Vagina (tissue), 2 donors: Measurements from ENCODE around the gene AGBL5. TPM values are rescaled to one million over a fixed set of nuclear protein-coding genes. Genes with fewer than 3 reads are reported as not detected.
"Not testable (repeated sequence)": the region's sequence is repeated elsewhere in the genome, so short reads cannot be mapped to it uniquely, and the experiment has no call there.

Source experiments
- DNase-seq, 2 donors: peaks; one replicate each; pipeline ENCODE4 v3.0.0-alpha.2; 2017; ENCODE audit errors: extremely low spot score in 2 of 2
- H3K27ac ChIP-seq: fragments of 200-600 bp; sonication (generic); one replicate; pipeline ENCODE4 v1.5.1; 2019
- H3K27me3 ChIP-seq: fragments of 200-600 bp; sonication (generic); one replicate; pipeline ENCODE4 v1.5.1; 2019
- H3K36me3 ChIP-seq, 2 donors: fragments of 200-600 bp; sonication (generic); one replicate each; pipeline ENCODE4 v1.5.1; 2017 to 2019
- H3K4me1 ChIP-seq: fragments of 200-600 bp; sonication (generic); one replicate; pipeline ENCODE4 v1.5.1; 2019
- H3K4me3 ChIP-seq, 2 donors: fragments of 200-600 bp; sonication (generic); 1 replicate in 1 of 2; 2 replicates in 1 of 2; pipeline ENCODE4 v1.5.1; 2016 to 2019
- H3K9me3 ChIP-seq: fragments of 200-600 bp; sonication (generic); one replicate; pipeline ENCODE4 v1.5.1; 2019
- POLR2A ChIP-seq, 2 donors: fragments of 450-650 bp; IDR thresholded peaks; one replicate each; pipeline ENCODE4 v1.6.1; 2017; ENCODE audit warnings: antibody characterized with exemption in 2 of 2, mild to moderate bottlenecking in 2 of 2, moderate library complexity in 2 of 2
- POLR2AphosphoS5 ChIP-seq, 2 donors: sonication (generic); formaldehyde crosslinking; IDR thresholded peaks; one replicate each; pipeline ENCODE4 v1.9.0; 2017; ENCODE audit warnings: antibody characterized with exemption in 2 of 2, mild to moderate bottlenecking in 2 of 2, low read depth in 1 of 2; ENCODE audit not compliant: insufficient read depth in 1 of 2
- intact Hi-C: fragments of 100-400 bp; cut with DNase I; formaldehyde crosslinking; loops from one replicate; pipeline ENCODE4 v1.15.1; 2023
- total RNA-seq: library from RNA; depleted of rRNA; stranded (reverse); fragments of >200 nt; gene quantifications from one replicate; pipeline ENCODE4 v1.2.3, GENCODE V29; 2016
- TF ChIP-seq, protein P1 (sequence below), 3 experiments: fragments of 450-650 bp in 2 of 3; fragments of 200-600 bp in 1 of 3; sonication (generic) in 1 of 3; IDR thresholded peaks; one replicate each; pipeline ENCODE4 v1.5.1; 2017 to 2019; ENCODE audit warnings: antibody characterized with exemption in 3 of 3, mild to moderate bottlenecking in 2 of 3, moderate library complexity in 2 of 3

Gene AGBL5
- total RNA-seq, 1 donor from 2014 or later: 8.8 TPM

DNA sequence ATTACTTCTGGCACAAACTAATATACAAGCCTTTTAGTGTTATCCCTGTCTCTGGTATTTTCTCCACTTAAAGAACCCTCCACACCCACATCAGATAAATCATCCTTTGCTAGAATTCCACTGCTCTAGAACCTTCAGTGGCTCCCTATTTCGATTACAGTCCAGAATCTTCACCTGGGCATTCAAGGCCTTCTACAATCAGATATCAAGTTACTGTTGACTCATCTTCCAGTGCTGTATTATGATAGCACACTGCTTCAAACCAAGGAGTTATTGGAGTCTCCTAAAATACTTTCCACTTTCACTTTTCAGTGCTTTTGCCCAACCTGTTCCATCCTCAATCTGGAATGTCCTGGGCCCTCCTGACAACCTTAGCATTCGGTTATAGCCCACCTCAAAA lies 64.1 kb downstream of the AGBL5 start:
- TF ChIP-seq, protein P1, sequence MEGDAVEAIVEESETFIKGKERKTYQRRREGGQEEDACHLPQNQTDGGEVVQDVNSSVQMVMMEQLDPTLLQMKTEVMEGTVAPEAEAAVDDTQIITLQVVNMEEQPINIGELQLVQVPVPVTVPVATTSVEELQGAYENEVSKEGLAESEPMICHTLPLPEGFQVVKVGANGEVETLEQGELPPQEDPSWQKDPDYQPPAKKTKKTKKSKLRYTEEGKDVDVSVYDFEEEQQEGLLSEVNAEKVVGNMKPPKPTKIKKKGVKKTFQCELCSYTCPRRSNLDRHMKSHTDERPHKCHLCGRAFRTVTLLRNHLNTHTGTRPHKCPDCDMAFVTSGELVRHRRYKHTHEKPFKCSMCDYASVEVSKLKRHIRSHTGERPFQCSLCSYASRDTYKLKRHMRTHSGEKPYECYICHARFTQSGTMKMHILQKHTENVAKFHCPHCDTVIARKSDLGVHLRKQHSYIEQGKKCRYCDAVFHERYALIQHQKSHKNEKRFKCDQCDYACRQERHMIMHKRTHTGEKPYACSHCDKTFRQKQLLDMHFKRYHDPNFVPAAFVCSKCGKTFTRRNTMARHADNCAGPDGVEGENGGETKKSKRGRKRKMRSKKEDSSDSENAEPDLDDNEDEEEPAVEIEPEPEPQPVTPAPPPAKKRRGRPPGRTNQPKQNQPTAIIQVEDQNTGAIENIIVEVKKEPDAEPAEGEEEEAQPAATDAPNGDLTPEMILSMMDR (IDR thresholded peaks at IDR 0.05): no peak
- TF ChIP-seq POLR2A (IDR thresholded peaks at IDR 0.05) (no peak), POLR2AphosphoS5 (IDR thresholded peaks at IDR 0.05; ENCODE audit: insufficient read depth in 1 of 2, low read depth in 1 of 2) (no peak)
- Histone ChIP-seq H3K9me3 (no peaks in the 10 kb centered on the region), H3K36me3 (no peaks in the 10 kb centered on the region), H3K4me1 (peaks cover 13% of the 10 kb centered on the region), H3K27me3 (no peaks in the 10 kb centered on the region), H3K27ac (no peak overlapping the region), H3K4me3 (no peak overlapping the region)
- DNase-seq: no peak
- intact Hi-C loops: no loop called here

- DNase-seq: no peak
- H3K36me3 ChIP-seq: no peaks in the 10 kb centered on the region
- no peaks in the 10 kb centered on the region for H3K27me3 ChIP-seq
- no peak overlapping the region for H3K27ac ChIP-seq
- no peaks in the 10 kb centered on the region for H3K9me3 ChIP-seq
- peaks cover 13% of the 10 kb centered on the region for H3K4me1 ChIP-seq
- TF ChIP-seq, protein P1 (IDR thresholded peaks at IDR 0.05): no peak
- TF ChIP-seq POLR2A (IDR thresholded peaks at IDR 0.05) (no peak), POLR2AphosphoS5 (IDR thresholded peaks at IDR 0.05; ENCODE audit: insufficient read depth in 1 of 2, low read depth in 1 of 2) (no peak)
- peak overlapping the region; percentile 37 to 67 for H3K4me3 ChIP-seq
- intact Hi-C loops: no loop called here
Observed at GRCh38 chr2:27117995-27118524, 66.6 kb downstream of the AGBL5 start.

GRCh38 chr2:27118525-27119329 lies 67.3 kb downstream of the AGBL5 start, which contains the start of gene CGREF1:
CGREF1 (minus strand) TSS chr2:27119128; CDS start chr2:27104366, 14,762 bp downstream.
- no peak within 1 kb of the TSS for H3K27ac ChIP-seq
- intact Hi-C loops: no loop called here
- no peaks in the 10 kb centered on the region for H3K9me3 ChIP-seq
- H3K27me3 ChIP-seq: no peaks in the 10 kb centered on the region
- peak within 1 kb of the TSS; percentile 37 to 67 for H3K4me3 ChIP-seq
- peaks cover 13% of the 10 kb centered on the region for H3K4me1 ChIP-seq
- TF ChIP-seq, protein P1 (IDR thresholded peaks at IDR 0.05): no peak
- TF ChIP-seq POLR2AphosphoS5 (IDR thresholded peaks at IDR 0.05; ENCODE audit: insufficient read depth in 1 of 2, low read depth in 1 of 2) (no peak), POLR2A (IDR thresholded peaks at IDR 0.05) (no peak)
- H3K36me3 ChIP-seq: no peaks in the 10 kb centered on the region
- DNase-seq: no peak

GRCh38 chr2:27119330-27119670 lies 67.8 kb downstream of the AGBL5 start:
- intact Hi-C loops, H3K9me3 ChIP-seq, H3K27ac ChIP-seq, H3K36me3 ChIP-seq, DNase-seq, H3K27me3 ChIP-seq: not testable (repeated sequence)
- Histone ChIP-seq H3K4me1 (peaks cover 13% of the 10 kb centered on the region), H3K4me3 (peak overlapping the region; percentile 37 to 67)

Other genes starting within 250 kb of the AGBL5 start
- gene DPYSL5, start 203.5 kb upstream of the AGBL5 start, total RNA-seq: 0.74 TPM
- gene MAPRE3, start 81.0 kb upstream of the AGBL5 start, total RNA-seq: 20.6 TPM
- 53.3 TPM for gene TMEM214, start 18.7 kb upstream of the AGBL5 start, total RNA-seq
- gene OST4, start 20.0 kb downstream of the AGBL5 start, total RNA-seq: 269 TPM
- 100 TPM for gene EMILIN1, start 26.9 kb downstream of the AGBL5 start, total RNA-seq
- 9.3 TPM for gene KHK, start 35.1 kb downstream of the AGBL5 start, total RNA-seq
- 2.2 TPM for gene CGREF1, start 67.5 kb downstream of the AGBL5 start, total RNA-seq
- not detected for gene ABHD1, start 72.1 kb downstream of the AGBL5 start, total RNA-seq
- gene PREB, start 83.0 kb downstream of the AGBL5 start, total RNA-seq: 57.5 TPM
- gene PRR30, start 87.7 kb downstream of the AGBL5 start, total RNA-seq: not detected
- 7.4 TPM for gene TCF23, start 97.3 kb downstream of the AGBL5 start, total RNA-seq
- gene ATRAID, start 160.4 kb downstream of the AGBL5 start, total RNA-seq: 150 TPM
- 37.3 TPM for gene SLC5A6, start 160.6 kb downstream of the AGBL5 start, total RNA-seq
- 25.0 TPM for gene CAD, start 165.7 kb downstream of the AGBL5 start, total RNA-seq
- 1.2 TPM for gene SLC30A3, start 211.4 kb downstream of the AGBL5 start, total RNA-seq
- gene DNAJC5G, start 223.8 kb downstream of the AGBL5 start, total RNA-seq: 1.5 TPM
- 2.5 TPM for gene TRIM54, start 230.8 kb downstream of the AGBL5 start, total RNA-seq